ENCODE measurements around the gene SFXN2. TPM values are rescaled to one million over a fixed set of nuclear protein-coding genes. Genes with fewer than 3 reads are reported as not detected.
"Not testable (repeated sequence)": the region's sequence is repeated elsewhere in the genome, so short reads cannot be mapped to it uniquely, and the experiment has no call there.

SFXN2 gene, protein sequence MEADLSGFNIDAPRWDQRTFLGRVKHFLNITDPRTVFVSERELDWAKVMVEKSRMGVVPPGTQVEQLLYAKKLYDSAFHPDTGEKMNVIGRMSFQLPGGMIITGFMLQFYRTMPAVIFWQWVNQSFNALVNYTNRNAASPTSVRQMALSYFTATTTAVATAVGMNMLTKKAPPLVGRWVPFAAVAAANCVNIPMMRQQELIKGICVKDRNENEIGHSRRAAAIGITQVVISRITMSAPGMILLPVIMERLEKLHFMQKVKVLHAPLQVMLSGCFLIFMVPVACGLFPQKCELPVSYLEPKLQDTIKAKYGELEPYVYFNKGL
- 10 to 100 TPM; 11.7 to 15.0 TPM for total RNA-seq
- long read RNA-seq, full-length matches to known transcripts, result 8 of 13 reads
- long read RNA-seq, partial matches to known transcripts, result 3 of 13 reads
- long read RNA-seq, other reads (novel, unspliced or antisense), result 2 of 13 reads

DNA sequence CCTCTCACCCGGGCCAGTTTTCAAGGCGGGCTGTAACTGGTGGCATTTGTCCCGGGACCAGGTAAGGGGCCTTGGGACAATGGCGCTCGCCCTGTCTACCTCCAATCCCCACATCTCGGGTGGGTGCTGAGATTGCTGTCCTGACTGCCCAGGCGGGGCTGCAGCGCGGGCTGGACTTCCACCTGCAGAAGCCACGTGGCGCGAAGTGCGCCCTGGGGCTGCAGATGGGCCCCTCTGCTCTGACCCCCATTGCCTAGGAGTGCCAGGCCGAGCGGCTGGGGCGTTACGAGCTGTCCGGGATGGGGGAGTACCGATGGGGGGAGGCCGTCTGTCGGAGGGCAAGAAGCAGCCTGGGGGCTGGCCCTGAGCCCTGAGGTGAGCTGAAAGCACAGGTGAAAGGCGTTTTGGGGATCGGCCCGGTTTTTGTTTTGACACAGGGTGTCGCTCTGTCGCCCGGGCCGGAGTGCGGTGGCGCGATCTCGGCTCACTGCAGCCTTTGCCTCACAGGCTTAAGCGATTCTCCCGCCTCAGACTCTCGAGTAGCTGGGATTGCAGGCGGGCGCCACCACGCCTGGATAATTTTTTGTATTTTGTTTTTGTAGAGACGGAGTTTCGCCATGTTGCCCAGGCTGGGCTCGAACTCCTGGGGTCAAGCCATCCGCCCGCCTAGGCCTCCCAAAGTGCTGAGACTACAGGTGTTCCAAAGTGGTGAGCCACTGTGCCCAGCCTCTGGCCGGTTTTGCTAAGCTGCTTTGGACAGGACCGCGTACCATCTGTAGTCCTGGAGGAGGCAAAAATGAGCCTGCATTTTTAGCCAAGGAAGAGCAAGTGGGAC lies at the start of gene SFXN2:
Gene SFXN2 (plus strand): TSS at position 16 of the 835 bp plus-strand sequence. CDS start 12,001 bp downstream, outside the sequence.
- ATAC-seq (peak; percentile 40), DNase-seq (peak; percentile 51 to 64)
- intact Hi-C loops (cut with DNase I, micrococcal nuclease), result loop anchor here in 1 of 2 donors (2.0 to 5.0 kb wide), 2 partner anchors 28 to 213 kb away; partner anchors contain the start of genes ACTR1A, SUFU and WBP1L

DNA sequence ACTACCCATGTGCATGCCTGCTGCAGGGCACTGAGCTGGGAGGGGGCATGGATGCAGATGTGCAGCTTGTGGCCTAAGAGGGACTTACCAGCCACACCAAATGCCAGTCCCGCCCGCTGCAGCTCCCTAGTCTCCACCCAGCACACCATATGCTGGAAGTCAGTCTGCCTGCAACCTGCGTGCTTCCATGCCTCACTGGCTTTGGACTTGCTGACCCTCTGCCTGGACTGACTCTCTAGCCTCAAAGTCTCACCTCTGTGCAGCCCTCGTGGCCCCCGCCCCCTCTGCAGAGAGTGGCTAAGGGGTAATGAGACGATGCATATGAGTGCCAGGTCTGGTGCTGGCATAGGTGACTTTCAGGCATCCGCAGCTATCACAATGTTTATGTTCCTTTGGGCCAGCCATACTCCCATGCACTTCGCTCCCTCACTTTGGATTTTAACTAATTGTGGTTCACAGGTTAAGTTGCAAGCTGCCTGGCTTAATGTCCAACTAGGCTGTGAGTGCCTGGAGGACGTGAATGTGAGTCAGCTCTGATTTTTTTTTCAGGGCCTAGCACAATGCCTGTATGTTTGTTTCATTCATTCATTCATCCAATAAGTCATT lies 48.4 kb upstream of the SFXN2 start:
- intact Hi-C loops (cut with DNase I, micrococcal nuclease), result no loop called here
- DNase-seq (no peak), ATAC-seq (no peak)

GRCh38 chr10:102667411-102667810 lies 47.0 kb upstream of the SFXN2 start:
- ATAC-seq; intact Hi-C loops (cut with DNase I, micrococcal nuclease); DNase-seq: not testable (repeated sequence)

GRCh38 chr10:102668326-102669107 lies 45.9 kb upstream of the SFXN2 start:
- intact Hi-C loops (cut with DNase I, micrococcal nuclease), result no loop called here
- DNase-seq (no peak), ATAC-seq (peak; percentile 16)

- DNase-seq, result no peak
- intact Hi-C loops (cut with DNase I, micrococcal nuclease), result no loop called here
Measured at GRCh38 chr10:102669206-102670064, 45.0 kb upstream of the SFXN2 start.

DNA sequence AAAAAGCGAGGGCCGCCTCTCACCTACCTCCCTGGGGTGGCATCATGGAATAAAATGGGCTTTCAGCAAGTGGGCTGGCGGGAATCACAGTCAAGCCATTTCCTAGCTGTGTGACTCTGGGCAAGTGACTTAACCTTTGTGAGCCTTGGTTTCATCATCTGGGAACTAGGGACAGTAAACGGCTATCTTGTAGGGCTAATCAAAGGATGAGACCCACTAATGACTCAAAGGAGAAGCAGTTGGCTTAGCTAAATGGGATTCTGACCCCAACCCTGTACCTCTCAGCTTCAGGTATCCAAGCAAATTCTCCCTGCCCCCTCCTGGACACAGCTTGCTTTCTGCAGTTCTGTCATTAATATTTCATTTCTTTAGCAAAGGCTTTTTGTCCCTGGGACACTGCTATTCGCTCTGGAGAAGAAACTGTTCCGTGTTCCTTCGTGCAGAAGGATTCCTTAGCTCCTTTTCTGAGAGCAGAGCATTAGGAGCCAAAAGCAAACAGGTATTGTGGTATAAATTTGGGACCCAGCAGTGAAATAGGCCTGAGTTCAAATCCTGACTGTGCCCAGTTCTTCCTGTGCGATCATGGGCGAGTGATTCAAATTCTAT lies 44.3 kb upstream of the SFXN2 start:
- intact Hi-C loops (cut with DNase I, micrococcal nuclease), result no loop called here
- no peak for DNase-seq
- ATAC-seq, result no peak

More at GRCh38 chr10:102669206-102670064, 45.0 kb upstream of the SFXN2 start:
- ATAC-seq, result peak; percentile 57

DNA sequence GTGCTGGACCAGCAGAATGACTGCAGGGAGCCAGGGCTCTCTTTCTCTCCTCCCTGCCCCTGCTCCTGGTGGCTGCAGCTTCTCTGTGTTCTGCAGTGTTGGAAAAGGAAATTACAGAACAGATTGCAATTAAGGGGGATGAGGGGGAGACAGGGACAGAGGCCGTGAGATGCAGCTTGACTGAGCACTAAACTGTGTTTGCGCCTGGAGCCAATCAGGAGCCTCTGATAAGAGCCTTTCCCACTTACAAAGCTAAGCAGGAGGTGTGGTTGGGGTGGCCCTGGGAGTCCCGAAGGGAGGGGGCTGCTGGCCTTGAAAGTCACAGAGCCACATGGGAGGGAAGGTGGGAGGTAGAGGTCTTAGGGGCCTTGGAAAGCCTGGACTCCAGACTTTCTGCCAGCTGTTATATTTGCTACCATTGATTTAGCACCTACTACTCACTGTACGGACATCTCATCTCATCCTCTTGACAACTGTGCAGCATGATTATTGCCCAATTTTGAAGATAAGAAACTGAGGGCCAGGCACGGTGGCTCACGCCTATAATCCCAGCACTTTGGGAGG lies 43.5 kb upstream of the SFXN2 start:
- intact Hi-C loops (cut with DNase I, micrococcal nuclease), result no loop called here
- ATAC-seq, result no peak
- DNase-seq, result no peak

GRCh38 chr10:102673236-102673818 lies 41.1 kb upstream of the SFXN2 start:
- no peak for DNase-seq
- intact Hi-C loops (cut with DNase I, micrococcal nuclease), result no loop called here
- no peak for ATAC-seq

DNA sequence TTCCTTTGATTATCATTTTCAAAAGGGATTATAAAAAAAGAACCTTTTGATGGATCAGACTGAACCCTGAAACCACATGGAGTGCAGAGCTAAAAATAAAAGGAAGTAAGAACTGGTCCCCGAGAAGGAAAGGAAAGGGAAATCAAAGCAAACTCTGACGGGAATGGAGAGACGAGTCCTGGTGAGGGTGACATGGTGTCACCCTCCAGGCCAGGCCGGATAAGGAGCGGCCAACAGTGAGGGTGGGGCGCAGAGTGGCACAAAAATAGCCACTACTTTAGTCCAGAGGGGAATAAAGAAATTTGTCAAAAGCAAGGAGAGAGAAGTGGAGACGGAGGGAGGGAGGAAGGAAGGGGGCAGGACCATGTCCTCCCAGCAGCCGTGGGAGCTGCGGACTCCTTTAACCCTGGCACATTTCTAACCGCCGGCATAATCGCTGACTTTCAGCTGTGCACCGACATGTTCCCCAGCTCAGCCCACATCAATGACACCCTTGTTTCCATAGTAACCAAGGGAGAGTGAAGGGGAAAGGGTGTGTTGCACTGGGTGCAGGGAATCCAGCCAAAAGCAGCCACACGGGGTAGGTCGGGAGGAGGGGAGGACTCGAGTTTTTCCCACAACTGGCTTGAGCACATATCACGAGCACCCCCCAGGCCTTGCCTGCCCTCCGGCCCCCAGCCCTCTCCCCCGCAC lies 40.5 kb upstream of the SFXN2 start:
- DNase-seq (no peak), ATAC-seq (peak; percentile 51)
- intact Hi-C loops (cut with DNase I, micrococcal nuclease), result no loop called here

- DNase-seq, result no peak
- ATAC-seq, result no peak
- intact Hi-C loops (cut with DNase I, micrococcal nuclease), result no loop called here
Measured at GRCh38 chr10:102674566-102674965, 39.9 kb upstream of the SFXN2 start.

GRCh38 chr10:102675011-102675665 lies 39.3 kb upstream of the SFXN2 start:
- no peak for DNase-seq
- no peak for ATAC-seq
- intact Hi-C loops (cut with DNase I, micrococcal nuclease), result no loop called here

DNA sequence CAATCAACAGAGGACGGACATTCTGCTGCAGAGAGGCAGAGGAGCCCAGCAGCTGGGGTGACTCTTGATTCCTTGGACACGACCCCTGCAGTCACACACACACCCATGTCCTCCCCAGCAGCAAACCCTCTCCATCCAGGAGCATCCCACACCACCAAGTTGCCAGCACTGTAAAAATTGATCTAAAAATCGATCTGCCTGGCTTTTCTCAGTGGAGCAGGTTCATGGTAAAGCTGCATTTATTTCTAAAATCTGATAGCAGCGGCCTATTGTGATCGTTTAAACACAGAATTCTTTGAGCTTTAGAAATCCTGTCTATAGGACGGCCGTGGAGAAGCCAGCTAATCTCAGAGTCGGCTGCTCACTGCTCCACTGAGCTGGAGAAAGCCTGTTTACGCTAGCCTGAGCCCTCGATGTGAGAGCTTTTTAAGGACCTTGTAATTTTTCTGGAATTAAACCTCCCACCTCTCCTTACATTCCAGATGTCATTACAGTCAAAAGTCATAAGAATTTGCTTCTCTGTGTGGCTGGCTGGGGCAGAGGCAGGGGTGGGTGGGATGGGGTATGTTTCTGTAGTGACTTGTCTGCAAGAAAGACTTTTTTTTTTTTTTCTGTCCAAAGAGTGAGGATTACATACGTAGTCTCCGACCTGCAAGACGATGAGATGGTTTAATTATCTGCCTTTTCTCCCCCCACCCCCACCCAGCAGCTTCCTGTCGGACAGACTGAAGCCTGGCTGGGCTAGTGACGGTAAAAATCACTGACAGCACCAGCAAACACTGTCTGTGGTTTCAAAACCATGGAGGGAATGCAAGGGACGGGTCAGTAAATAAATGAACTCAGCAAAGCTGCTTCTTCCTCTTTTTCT lies 38.5 kb upstream of the SFXN2 start:
- DNase-seq, result no peak
- ATAC-seq, result no peak
- intact Hi-C loops (cut with DNase I, micrococcal nuclease), result no loop called here

GRCh38 chr10:102676534-102677315 lies 37.7 kb upstream of the SFXN2 start:
- ATAC-seq (no peak), DNase-seq (no peak)
- intact Hi-C loops (cut with DNase I, micrococcal nuclease), result no loop called here

All from left colon (tissue), 2 donors.